ENCODE data around the gene KISS1. TPM values are rescaled to one million over a fixed set of nuclear protein-coding genes. Genes with fewer than 3 reads are reported as not detected.
"Not testable (repeated sequence)": the region's sequence is repeated elsewhere in the genome, so short reads cannot be mapped to it uniquely, and the experiment has no call there.

KISS1 gene, protein sequence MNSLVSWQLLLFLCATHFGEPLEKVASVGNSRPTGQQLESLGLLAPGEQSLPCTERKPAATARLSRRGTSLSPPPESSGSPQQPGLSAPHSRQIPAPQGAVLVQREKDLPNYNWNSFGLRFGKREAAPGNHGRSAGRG
- total RNA-seq: not detected

DNA sequence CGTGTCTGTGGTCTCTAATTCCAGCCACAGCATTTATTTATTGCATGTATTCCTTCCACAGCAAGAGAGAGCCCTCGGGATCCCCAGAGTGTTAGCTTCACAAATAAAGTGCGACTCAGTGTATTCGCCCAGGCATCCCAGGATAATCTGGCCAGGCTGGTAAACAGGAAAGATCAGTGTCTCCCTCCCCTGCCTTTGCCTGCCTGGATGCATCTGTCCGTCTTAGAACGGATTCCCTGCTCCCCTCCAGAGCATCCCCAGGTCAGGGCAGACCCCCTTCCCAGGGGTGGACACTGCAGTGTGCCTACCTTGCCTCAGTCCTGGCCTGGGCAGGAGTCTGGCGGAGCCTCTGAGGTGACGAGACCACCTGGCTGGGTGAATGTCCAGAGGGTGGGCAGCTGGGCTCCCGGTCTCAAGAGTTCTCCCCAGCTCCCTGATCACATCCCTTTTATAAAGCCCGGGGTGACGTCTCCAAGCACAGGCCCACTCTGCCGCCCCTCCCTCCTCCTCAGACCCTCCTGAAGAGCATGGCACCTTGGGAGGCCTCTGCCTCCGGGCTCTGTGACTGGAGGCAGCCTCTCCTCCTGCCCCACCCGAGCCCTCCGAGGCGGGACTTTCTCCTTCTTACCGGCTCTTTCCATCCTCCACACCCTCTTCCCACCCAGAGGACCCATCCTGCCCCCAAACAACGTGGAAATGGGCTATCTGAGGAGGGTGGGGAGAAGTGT lies at the start of gene KISS1:
KISS1 (minus strand) TSS at position 424 of the 728 bp plus-strand sequence. CDS start 3,615 bp downstream, outside the sequence.
- H3K27me3 ChIP-seq (ENCODE audit: control insufficient read depth in 3 of 3, insufficient read depth in 3 of 3, low read length in 3 of 3): peaks cover 4 to 31% (median 8%) of the 10 kb centered on the region in 3 donors
- H3K4me3 ChIP-seq (ENCODE audit: low read length in 3 of 3): no peak within 1 kb of the TSS
- no peaks in the 10 kb centered on the region for H3K36me3 ChIP-seq (ENCODE audit: control insufficient read depth in 3 of 3, insufficient read depth in 3 of 3, low read length in 3 of 3)

DNA sequence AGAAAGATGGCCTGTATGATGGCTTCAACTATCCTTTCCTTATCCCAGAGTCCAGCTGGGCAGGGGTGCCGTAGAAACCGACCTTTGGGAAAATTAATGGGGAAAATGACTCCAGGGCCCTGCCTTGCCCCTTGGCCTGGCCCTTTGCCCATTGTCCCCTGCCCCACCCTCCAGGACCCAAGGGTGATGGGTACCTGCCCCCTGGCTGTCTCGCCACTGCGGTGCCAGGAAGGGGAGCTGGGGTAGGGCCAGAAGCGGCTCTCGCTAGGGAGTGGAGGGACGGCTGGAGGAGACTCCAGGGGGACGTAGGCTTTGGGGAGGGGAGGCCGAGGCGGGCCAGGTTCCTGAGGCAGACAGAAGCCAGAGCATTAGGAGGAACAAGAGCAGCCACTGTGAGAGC lies 46.6 kb upstream of the KISS1 start:
- no peaks in the 10 kb centered on the region for H3K4me1 ChIP-seq (ENCODE audit: control insufficient read depth in 3 of 3, insufficient read depth in 3 of 3, low read length in 3 of 3)
- no peaks in the 10 kb centered on the region for H3K9me3 ChIP-seq (ENCODE audit: control insufficient read depth in 3 of 3, low read length in 3 of 3)
- H3K27me3 ChIP-seq (ENCODE audit: control insufficient read depth in 3 of 3, insufficient read depth in 3 of 3, low read length in 3 of 3): no peaks in the 10 kb centered on the region
- H3K36me3 ChIP-seq (ENCODE audit: control insufficient read depth in 3 of 3, insufficient read depth in 3 of 3, low read length in 3 of 3): peaks cover 0 to 6% (median 1%) of the 10 kb centered on the region in 3 donors
- H3K4me3 ChIP-seq (ENCODE audit: low read length in 3 of 3): no peak overlapping the region
- H3K27ac ChIP-seq (ENCODE audit: low read depth, low read length): no peak overlapping the region
- H3K9ac ChIP-seq (ENCODE audit: low read depth in 1 of 3, low read length in 3 of 3): no peak overlapping the region

More for the DNA sequence above, at the start of gene KISS1:
- no peak within 1 kb of the TSS for H3K9ac ChIP-seq (ENCODE audit: low read depth in 1 of 3, low read length in 3 of 3)
- no peak within 1 kb of the TSS for H3K27ac ChIP-seq (ENCODE audit: low read depth, low read length)
- H3K9me3 ChIP-seq (ENCODE audit: control insufficient read depth in 3 of 3, low read length in 3 of 3): no peaks in the 10 kb centered on the region
- peaks cover 24 to 47% (median 27%) of the 10 kb centered on the region in 3 donors for H3K4me1 ChIP-seq (ENCODE audit: control insufficient read depth in 3 of 3, insufficient read depth in 3 of 3, low read length in 3 of 3)

DNA sequence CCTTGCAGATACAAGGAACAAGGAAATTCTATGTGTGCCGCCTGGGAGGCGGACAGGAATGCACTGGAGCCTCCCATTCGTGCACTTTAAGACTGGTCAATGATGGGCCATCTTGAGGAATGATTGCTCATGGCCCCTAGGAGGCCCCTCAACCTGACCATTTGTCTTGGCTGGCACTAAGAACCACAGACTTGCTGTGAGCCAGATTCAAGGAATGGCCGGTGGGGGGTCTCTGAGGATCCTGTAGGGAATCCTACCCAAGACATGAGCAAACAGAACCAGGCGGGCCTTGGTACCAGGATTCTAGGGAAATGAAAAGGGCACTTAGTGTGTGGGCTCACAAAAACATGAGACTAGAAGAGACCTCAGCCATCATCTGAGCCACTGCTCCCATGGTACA lies 45.6 kb upstream of the KISS1 start:
- no peak overlapping the region for H3K27ac ChIP-seq (ENCODE audit: low read depth, low read length)
- H3K4me3 ChIP-seq (ENCODE audit: low read length in 3 of 3): no peak overlapping the region
- no peak overlapping the region for H3K9ac ChIP-seq (ENCODE audit: low read depth in 1 of 3, low read length in 3 of 3)
- H3K36me3 ChIP-seq (ENCODE audit: control insufficient read depth in 3 of 3, insufficient read depth in 3 of 3, low read length in 3 of 3): peaks cover 0 to 6% (median 1%) of the 10 kb centered on the region in 3 donors
- no peaks in the 10 kb centered on the region for H3K27me3 ChIP-seq (ENCODE audit: control insufficient read depth in 3 of 3, insufficient read depth in 3 of 3, low read length in 3 of 3)
- no peaks in the 10 kb centered on the region for H3K9me3 ChIP-seq (ENCODE audit: control insufficient read depth in 3 of 3, low read length in 3 of 3)
- no peaks in the 10 kb centered on the region for H3K4me1 ChIP-seq (ENCODE audit: control insufficient read depth in 3 of 3, insufficient read depth in 3 of 3, low read length in 3 of 3)

DNA sequence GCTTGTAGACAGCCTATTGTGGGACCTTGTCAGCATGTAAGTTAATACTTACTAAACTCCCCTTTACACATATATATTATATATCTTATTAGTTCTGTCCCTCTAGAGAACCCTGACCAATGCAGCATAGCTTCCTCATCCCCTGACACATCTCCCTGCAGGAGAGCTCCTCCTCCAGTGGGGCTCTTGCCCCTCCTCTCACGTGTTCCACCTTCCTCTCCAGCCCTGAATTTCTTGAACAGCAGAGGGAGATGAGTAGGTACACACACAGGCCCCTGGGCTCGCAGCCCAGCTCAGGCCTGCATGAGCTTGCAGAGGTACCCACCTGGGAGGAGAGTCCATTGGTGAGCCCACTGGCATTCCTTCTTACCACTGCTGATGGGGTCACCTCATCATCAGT lies 44.8 kb upstream of the KISS1 start:
- Histone ChIP-seq H3K9ac (ENCODE audit: low read depth in 1 of 3, low read length in 3 of 3) (no peak overlapping the region), H3K4me1 (ENCODE audit: control insufficient read depth in 3 of 3, insufficient read depth in 3 of 3, low read length in 3 of 3) (no peaks in the 10 kb centered on the region), H3K27ac (ENCODE audit: low read depth, low read length) (no peak overlapping the region), H3K4me3 (ENCODE audit: low read length in 3 of 3) (no peak overlapping the region), H3K27me3 (ENCODE audit: control insufficient read depth in 3 of 3, insufficient read depth in 3 of 3, low read length in 3 of 3) (no peaks in the 10 kb centered on the region), H3K36me3 (ENCODE audit: control insufficient read depth in 3 of 3, insufficient read depth in 3 of 3, low read length in 3 of 3) (peaks cover 0 to 6% (median 1%) of the 10 kb centered on the region in 3 donors), H3K9me3 (ENCODE audit: control insufficient read depth in 3 of 3, low read length in 3 of 3) (no peaks in the 10 kb centered on the region)

DNA sequence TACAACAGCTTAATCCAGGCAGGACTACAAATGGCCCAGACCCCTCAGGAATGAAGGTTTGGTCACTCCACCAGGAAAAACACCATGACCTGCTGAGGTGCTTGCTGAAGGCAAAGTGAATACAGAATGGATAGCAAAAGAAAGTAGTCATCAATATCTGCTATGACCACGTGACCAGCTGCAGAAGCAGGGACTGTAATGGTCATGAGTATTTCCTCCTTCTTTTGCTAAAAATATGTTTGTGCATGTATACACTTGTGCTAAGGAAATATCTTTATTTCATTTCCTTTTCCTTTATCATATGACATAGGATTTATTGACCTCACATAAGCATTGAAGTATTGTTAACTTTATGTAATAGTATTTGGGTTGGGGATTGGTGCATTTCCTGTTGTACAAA lies 43.9 kb upstream of the KISS1 start:
- H3K9me3 ChIP-seq (ENCODE audit: control insufficient read depth in 3 of 3, low read length in 3 of 3): no peaks in the 10 kb centered on the region
- H3K4me3 ChIP-seq (ENCODE audit: low read length in 3 of 3): no peak overlapping the region
- peaks cover 0 to 3% (median 1%) of the 10 kb centered on the region in 3 donors for H3K36me3 ChIP-seq (ENCODE audit: control insufficient read depth in 3 of 3, insufficient read depth in 3 of 3, low read length in 3 of 3)
- no peaks in the 10 kb centered on the region for H3K27me3 ChIP-seq (ENCODE audit: control insufficient read depth in 3 of 3, insufficient read depth in 3 of 3, low read length in 3 of 3)
- no peak overlapping the region for H3K27ac ChIP-seq (ENCODE audit: low read depth, low read length)
- H3K4me1 ChIP-seq (ENCODE audit: control insufficient read depth in 3 of 3, insufficient read depth in 3 of 3, low read length in 3 of 3): no peaks in the 10 kb centered on the region
- H3K9ac ChIP-seq (ENCODE audit: low read depth in 1 of 3, low read length in 3 of 3): no peak overlapping the region

DNA sequence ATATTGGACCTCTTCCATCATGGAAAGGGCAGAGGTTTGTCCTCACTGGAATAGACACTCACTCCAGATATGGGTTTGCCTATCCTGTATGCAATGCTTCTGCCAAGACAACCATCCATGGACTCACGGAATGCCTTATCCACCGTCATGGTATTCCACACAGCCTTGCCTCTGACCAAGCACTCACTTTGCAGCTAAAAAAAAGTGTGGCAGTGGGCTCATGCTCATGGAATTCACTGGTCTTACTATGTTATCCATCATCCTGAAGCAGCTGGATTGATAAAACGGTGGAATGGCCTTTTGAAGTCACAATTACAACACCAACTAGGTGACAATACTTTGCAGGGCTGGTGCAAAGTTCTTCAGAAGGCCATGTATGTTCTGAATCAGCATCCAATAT lies 43.1 kb upstream of the KISS1 start:
- not testable (repeated sequence) for H3K36me3 ChIP-seq (ENCODE audit: control insufficient read depth in 3 of 3, insufficient read depth in 3 of 3, low read length in 3 of 3); H3K9ac ChIP-seq (ENCODE audit: low read depth in 1 of 3, low read length in 3 of 3); H3K4me1 ChIP-seq (ENCODE audit: control insufficient read depth in 3 of 3, insufficient read depth in 3 of 3, low read length in 3 of 3); H3K27me3 ChIP-seq (ENCODE audit: control insufficient read depth in 3 of 3, insufficient read depth in 3 of 3, low read length in 3 of 3); H3K4me3 ChIP-seq (ENCODE audit: low read length in 3 of 3); H3K9me3 ChIP-seq (ENCODE audit: control insufficient read depth in 3 of 3, low read length in 3 of 3); H3K27ac ChIP-seq (ENCODE audit: low read depth, low read length)

DNA sequence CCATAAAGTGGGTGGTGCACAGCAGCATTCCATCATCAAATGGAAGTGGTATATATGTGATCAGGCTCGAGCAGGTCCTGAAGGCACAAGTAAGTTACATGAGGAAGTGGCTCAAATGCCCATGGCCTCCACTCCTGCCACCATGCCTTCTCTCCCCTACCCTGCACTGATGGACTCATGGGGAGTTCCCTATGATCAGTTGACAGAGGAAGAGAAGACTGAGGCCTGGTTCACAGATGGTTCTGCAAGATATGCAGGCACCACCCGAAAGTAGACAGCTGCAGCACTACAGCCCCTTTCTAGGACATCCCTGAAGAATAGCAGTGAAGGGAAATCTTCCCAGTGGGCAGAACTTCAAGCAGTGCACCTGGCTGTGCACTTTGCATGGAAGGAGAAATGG lies 42.2 kb upstream of the KISS1 start:
- not testable (repeated sequence) for H3K36me3 ChIP-seq (ENCODE audit: control insufficient read depth in 3 of 3, insufficient read depth in 3 of 3, low read length in 3 of 3); H3K4me3 ChIP-seq (ENCODE audit: low read length in 3 of 3); H3K4me1 ChIP-seq (ENCODE audit: control insufficient read depth in 3 of 3, insufficient read depth in 3 of 3, low read length in 3 of 3); H3K9me3 ChIP-seq (ENCODE audit: control insufficient read depth in 3 of 3, low read length in 3 of 3); H3K27ac ChIP-seq (ENCODE audit: low read depth, low read length); H3K9ac ChIP-seq (ENCODE audit: low read depth in 1 of 3, low read length in 3 of 3); H3K27me3 ChIP-seq (ENCODE audit: control insufficient read depth in 3 of 3, insufficient read depth in 3 of 3, low read length in 3 of 3)

DNA sequence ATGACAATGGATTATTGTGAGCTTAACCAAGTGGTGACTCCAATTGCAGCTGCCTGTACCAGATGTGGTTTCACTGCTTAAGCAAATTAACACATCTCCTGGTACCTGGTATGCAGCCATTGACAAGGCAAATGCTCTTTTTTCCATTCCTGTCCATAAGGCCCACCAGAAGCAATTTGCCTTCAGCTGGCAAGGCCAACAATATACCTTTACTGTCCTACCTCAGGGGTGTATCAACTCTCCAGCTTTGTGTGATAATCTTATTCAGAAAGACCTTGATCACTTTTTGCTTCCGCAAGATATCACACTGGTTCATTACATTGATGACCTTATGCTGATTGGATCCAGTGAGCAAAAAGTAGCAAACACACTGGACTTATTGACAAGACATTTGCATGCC lies 41.2 kb upstream of the KISS1 start:
- not testable (repeated sequence) for H3K27me3 ChIP-seq (ENCODE audit: control insufficient read depth in 3 of 3, insufficient read depth in 3 of 3, low read length in 3 of 3); H3K9me3 ChIP-seq (ENCODE audit: control insufficient read depth in 3 of 3, low read length in 3 of 3); H3K36me3 ChIP-seq (ENCODE audit: control insufficient read depth in 3 of 3, insufficient read depth in 3 of 3, low read length in 3 of 3); H3K4me1 ChIP-seq (ENCODE audit: control insufficient read depth in 3 of 3, insufficient read depth in 3 of 3, low read length in 3 of 3); H3K4me3 ChIP-seq (ENCODE audit: low read length in 3 of 3); H3K9ac ChIP-seq (ENCODE audit: low read depth in 1 of 3, low read length in 3 of 3); H3K27ac ChIP-seq (ENCODE audit: low read depth, low read length)

DNA sequence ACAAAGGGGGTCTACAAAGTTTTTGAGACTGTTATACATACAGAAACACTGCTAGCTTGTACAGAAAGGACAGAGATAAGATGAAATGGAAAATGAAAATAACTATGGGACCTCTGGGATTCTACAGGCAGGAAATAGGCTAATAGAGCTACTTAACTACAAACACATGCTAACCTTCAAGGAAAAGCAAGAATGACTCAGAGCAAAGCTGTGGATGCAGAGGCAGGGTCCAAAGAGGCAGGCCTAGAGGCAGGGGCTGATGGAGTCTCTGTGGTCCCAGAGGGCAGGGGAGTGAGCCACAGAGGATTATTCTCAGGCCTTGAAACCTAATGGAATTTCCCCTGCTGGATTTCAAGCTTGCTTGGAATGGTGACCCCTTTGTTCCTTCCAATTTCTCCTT lies 36.2 kb upstream of the KISS1 start:
- H3K27ac ChIP-seq (ENCODE audit: low read depth, low read length): no peak overlapping the region

DNA sequence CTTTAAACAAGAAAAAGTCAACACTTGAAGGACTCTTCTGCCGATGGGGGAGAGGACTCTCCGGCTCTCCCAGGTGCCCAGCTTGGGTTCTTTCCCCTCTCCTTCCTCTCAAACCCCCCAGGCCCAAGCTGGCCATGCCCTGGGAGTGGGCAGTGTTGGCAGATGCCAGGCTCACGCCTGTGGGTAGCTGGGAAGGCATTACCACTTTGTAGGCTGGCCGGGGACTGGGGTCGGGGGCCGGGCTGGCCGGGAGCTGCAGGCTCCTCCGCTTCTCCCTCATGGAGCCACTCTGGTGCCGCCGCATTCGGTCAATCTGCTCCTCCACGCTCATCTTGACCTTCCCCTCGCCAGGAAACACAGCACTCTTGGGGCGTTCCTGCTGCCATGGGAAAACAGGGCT lies 33.9 kb upstream of the KISS1 start:
- H3K9ac ChIP-seq (ENCODE audit: low read depth in 1 of 3, low read length in 3 of 3): no peak overlapping the region

More for the DNA sequence above, 36.2 kb upstream of the KISS1 start:
- Histone ChIP-seq H3K4me3 (ENCODE audit: low read length in 3 of 3) (no peak overlapping the region), H3K9me3 (ENCODE audit: control insufficient read depth in 3 of 3, low read length in 3 of 3) (no peaks in the 10 kb centered on the region), H3K4me1 (ENCODE audit: control insufficient read depth in 3 of 3, insufficient read depth in 3 of 3, low read length in 3 of 3) (no peaks in the 10 kb centered on the region), H3K27me3 (ENCODE audit: control insufficient read depth in 3 of 3, insufficient read depth in 3 of 3, low read length in 3 of 3) (no peaks in the 10 kb centered on the region), H3K36me3 (ENCODE audit: control insufficient read depth in 3 of 3, insufficient read depth in 3 of 3, low read length in 3 of 3) (peaks cover 0 to 10% (median 0%) of the 10 kb centered on the region in 3 donors), H3K9ac (ENCODE audit: low read depth in 1 of 3, low read length in 3 of 3) (no peak overlapping the region)

More for the DNA sequence above, 33.9 kb upstream of the KISS1 start:
- peaks cover 0 to 10% (median 0%) of the 10 kb centered on the region in 3 donors for H3K36me3 ChIP-seq (ENCODE audit: control insufficient read depth in 3 of 3, insufficient read depth in 3 of 3, low read length in 3 of 3)
- no peaks in the 10 kb centered on the region for H3K9me3 ChIP-seq (ENCODE audit: control insufficient read depth in 3 of 3, low read length in 3 of 3)
- no peaks in the 10 kb centered on the region for H3K27me3 ChIP-seq (ENCODE audit: control insufficient read depth in 3 of 3, insufficient read depth in 3 of 3, low read length in 3 of 3)
- no peak overlapping the region for H3K27ac ChIP-seq (ENCODE audit: low read depth, low read length)
- H3K4me3 ChIP-seq (ENCODE audit: low read length in 3 of 3): no peak overlapping the region
- peaks cover 0 to 5% (median 4%) of the 10 kb centered on the region in 3 donors for H3K4me1 ChIP-seq (ENCODE audit: control insufficient read depth in 3 of 3, insufficient read depth in 3 of 3, low read length in 3 of 3)
